Dendritic cell treated with granulocyte-macrophage colony-stimulating factor and Interleukin-4, amounts not matched to agents 40 ng/mL and 50 ng/mL, for 4 days (primary cell): Measurements from ENCODE around the gene PSMB4.
"Not testable (repeated sequence)": the region's sequence is repeated elsewhere in the genome, so short reads cannot be mapped to it uniquely, and the experiment has no call there.

Experiments used
- H3K27ac Mint-ChIP-seq: one replicate; pipeline ENCODE4 v1.8.0; 2022; ENCODE audit warnings: mild to moderate bottlenecking, mixed read lengths
- H3K27me3 Mint-ChIP-seq: one replicate; pipeline ENCODE4 v1.8.0; 2022; ENCODE audit warnings: mild to moderate bottlenecking, mixed read lengths
- H3K36me3 Mint-ChIP-seq: one replicate; pipeline ENCODE4 v1.8.0; 2022; ENCODE audit warnings: low read depth, mixed read lengths
- H3K4me1 Mint-ChIP-seq: one replicate; pipeline ENCODE4 v1.8.0; 2022; ENCODE audit warnings: low read depth, mixed read lengths
- H3K4me3 Mint-ChIP-seq: one replicate; pipeline ENCODE4 v1.8.0; 2022; ENCODE audit warnings: mild to moderate bottlenecking, moderate library complexity, mixed read lengths
- H3K9me3 Mint-ChIP-seq: one replicate; pipeline ENCODE4 v1.8.0; 2022; ENCODE audit warnings: mixed read lengths
- intact Hi-C: fragments of 100-400 bp; cut with micrococcal nuclease; formaldehyde crosslinking; loops from one replicate; pipeline ENCODE4 v1.15.0; 2022

Gene PSMB4

DNA sequence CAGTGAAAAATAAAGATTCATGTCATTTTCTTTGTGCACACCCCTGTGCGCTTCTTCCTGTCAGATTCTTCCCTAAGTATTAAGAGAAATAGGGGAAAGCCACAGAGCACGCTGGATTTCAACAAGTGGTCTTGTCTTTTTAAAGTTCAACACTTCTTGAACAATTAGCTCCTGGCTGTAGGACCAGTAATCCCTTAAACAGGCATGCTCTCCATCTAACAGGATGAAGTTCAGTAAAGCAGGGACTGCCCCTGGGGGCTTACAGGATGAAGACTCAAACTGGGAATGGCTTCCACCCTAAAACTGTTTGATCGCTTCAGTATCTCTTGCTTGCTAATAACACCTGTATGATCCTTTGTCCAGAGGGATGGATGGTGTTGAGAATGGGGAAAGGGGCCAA lies 4.2 kb downstream of the PSMB4 start:
- peaks cover 90% of the 10 kb centered on the region for H3K36me3 Mint-ChIP-seq
- no peaks in the 10 kb centered on the region for H3K9me3 Mint-ChIP-seq
- intact Hi-C loops: no loop called here
- H3K4me1 Mint-ChIP-seq: peaks cover 18% of the 10 kb centered on the region
- no peak overlapping the region for H3K27ac Mint-ChIP-seq
- H3K4me3 Mint-ChIP-seq: no peak overlapping the region
- H3K27me3 Mint-ChIP-seq: no peaks in the 10 kb centered on the region

DNA sequence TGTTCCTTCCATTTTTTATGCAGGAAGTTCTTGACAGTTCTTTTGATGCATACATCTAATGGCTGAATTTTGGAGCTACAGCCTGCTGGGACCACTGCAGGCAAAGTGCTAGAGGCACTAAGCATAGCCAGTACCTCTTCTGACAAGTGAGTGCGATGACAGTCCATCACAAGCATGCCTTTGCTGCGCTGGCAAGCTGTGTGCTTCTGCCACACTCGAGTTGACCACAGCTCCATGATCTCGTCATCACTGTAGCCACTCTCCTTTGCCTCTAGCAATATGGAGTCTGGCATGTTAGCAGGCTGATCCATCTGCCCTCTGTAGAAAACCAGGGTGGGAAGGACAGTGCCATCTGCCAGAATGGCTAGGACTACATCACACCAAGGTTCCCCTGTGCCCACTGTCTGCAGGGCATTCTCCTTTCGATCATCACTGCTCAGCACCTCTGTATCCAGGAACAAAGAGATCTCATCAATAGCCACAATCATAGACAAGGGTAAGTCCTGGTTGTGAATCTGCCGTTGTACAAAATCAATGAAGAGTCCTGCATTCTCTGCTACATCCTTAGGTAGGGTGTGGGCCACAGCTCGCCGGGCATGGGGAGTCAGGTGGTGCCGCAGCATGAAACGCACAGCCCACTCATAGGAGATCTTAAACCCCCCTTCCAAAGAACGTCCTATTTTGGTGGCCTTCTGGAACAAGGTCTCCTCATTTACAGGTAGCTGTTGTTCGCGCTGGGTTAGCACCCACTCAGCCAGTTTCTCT lies 6.0 kb downstream of the PSMB4 start:
- H3K4me3 Mint-ChIP-seq: no peak overlapping the region
- no peak overlapping the region for H3K27ac Mint-ChIP-seq
- peaks cover 8% of the 10 kb centered on the region for H3K4me1 Mint-ChIP-seq
- H3K27me3 Mint-ChIP-seq: no peaks in the 10 kb centered on the region
- H3K36me3 Mint-ChIP-seq: peaks cover 97% of the 10 kb centered on the region
- intact Hi-C loops: no loop called here
- H3K9me3 Mint-ChIP-seq: no peaks in the 10 kb centered on the region

DNA sequence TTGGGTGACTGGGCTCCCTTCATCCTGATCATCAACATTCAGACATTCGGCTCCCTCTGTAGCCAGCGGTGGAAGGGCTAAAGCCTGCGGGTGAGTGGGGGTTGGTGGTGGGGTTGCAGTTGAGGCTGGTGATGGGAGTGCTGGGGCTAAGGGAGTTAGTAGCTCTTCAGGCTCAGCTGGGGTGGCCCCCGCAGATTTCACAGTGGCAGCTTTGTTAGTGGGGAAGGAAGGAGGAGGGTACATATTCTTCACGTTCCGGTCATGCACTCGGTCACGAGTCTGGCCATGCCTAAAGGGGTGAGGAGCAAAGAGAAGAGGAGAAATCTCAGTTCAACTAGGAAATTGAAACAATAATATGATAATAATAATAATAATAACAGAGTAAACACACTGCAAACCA lies 6.8 kb downstream of the PSMB4 start:
- Mint-ChIP-seq H3K27me3 (no peaks in the 10 kb centered on the region), H3K36me3 (peaks cover 97% of the 10 kb centered on the region), H3K4me1 (peaks cover under 1% of the 10 kb centered on the region), H3K27ac (no peak overlapping the region), H3K9me3 (no peaks in the 10 kb centered on the region), H3K4me3 (no peak overlapping the region)
- intact Hi-C loops: no loop called here

DNA sequence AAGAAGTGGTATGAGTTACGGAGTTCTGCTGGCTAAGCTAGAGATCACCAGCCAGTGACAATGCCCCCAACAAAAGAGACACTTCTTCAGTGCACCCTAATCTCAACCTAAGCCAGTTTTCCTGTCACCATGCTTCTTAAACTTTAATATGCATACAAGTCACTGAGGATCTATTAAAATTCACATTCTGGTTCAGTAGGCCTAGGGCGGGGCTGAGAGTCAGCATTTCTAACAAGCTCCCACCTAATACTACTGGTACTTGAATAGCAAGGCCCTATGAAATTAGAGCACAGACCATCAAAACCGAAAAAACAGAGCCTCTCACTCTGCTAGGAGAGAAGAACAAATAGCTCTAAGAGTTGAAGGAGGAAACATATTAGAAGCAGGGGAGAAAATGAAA lies 7.9 kb downstream of the PSMB4 start:
- H3K4me1 Mint-ChIP-seq: no peaks in the 10 kb centered on the region

DNA sequence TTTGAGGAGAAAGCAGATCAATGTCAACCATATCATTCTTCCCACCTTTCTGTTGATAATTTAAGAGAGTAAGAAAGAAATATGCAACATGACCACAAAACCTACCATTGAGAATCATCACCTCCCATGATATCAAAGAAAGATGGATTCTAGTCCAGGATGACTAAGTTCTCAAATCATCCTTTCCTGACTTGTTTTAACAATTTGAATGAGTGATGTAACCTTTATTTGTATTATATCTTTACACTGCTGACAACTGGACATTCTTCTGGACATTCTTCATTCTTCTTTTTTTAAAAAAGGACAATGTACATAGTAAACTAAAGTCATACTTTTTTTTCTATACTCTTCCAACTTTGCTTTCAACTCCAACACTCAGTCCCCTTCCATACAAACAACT lies 9.5 kb downstream of the PSMB4 start:
- Mint-ChIP-seq H3K4me1 (no peaks in the 10 kb centered on the region), H3K4me3 (no peak overlapping the region), H3K36me3 (peaks cover 97% of the 10 kb centered on the region), H3K27me3 (no peaks in the 10 kb centered on the region), H3K9me3 (no peaks in the 10 kb centered on the region), H3K27ac (no peak overlapping the region)
- intact Hi-C loops: no loop called here

More for the DNA sequence above, 7.9 kb downstream of the PSMB4 start:
- H3K27me3 Mint-ChIP-seq: no peaks in the 10 kb centered on the region
- no peak overlapping the region for H3K27ac Mint-ChIP-seq
- H3K36me3 Mint-ChIP-seq: peaks cover 97% of the 10 kb centered on the region
- intact Hi-C loops: no loop called here
- no peak overlapping the region for H3K4me3 Mint-ChIP-seq
- no peaks in the 10 kb centered on the region for H3K9me3 Mint-ChIP-seq

DNA sequence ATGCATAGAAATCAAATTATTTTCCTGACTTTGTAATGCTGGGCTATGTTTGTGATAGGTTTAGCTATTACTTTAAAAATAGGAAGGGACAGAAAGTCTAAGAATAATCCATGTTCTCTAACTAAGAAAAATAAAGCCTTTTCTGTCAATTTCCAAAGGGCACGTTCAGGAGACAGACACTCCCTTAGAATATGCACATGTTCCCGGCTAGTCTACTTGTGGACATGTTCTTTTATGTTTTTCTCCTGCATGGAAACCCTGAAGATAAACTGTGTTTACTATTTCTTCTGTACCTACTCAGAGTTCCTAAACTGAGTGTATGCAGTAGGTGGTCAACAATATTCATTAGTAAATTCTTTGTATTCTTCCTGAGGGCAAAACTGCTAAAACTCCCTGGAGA lies 12.5 kb downstream of the PSMB4 start:
- Mint-ChIP-seq H3K4me1 (no peaks in the 10 kb centered on the region), H3K36me3 (peaks cover 97% of the 10 kb centered on the region), H3K4me3 (no peak overlapping the region), H3K27me3 (no peaks in the 10 kb centered on the region), H3K9me3 (no peaks in the 10 kb centered on the region), H3K27ac (no peak overlapping the region)
- intact Hi-C loops: no loop called here

DNA sequence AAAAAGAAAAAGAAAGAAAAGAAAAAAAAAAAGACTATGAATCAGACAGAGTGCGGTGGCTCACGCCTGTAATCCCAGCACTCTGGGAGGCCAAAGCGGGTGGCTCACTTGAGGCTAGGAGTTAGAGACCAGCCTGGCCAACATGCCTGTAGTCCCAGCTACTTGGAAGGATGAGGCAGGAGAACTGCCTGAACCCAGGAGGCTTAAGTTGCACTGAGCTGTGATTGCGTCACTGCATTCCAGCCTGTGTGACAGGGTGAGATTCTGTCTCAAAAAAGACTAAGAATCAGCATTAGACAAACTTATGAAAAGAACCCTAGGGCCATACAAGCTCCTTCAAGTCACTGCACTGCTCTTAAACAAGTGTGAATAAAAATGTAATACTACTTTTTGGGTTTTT lies 16.9 kb downstream of the PSMB4 start:
- Mint-ChIP-seq H3K4me3 (no peak overlapping the region), H3K27me3 (no peaks in the 10 kb centered on the region), H3K9me3 (no peaks in the 10 kb centered on the region), H3K27ac (no peak overlapping the region), H3K4me1 (no peaks in the 10 kb centered on the region), H3K36me3 (peaks cover 92% of the 10 kb centered on the region)
- intact Hi-C loops: no loop called here

DNA sequence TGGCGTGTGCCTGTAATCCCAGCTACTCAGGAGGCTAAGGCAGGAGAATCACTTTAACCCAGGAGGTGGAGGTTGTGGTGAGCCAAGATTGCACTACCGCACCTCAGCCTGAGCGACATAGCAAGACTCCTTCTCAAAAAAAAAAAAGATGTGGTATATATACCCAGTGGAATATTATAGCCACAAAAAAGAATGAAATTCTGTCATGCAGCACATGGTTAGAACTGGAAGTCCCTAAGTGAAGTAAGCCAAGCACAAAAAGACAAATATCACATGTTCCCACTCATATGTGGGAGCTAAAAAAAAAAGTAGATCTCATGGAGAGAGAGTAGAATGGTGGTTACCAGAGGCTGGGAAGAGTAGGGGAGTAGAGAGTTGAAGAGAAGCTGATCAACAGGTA lies 18.7 kb downstream of the PSMB4 start:
- no peaks in the 10 kb centered on the region for H3K4me1 Mint-ChIP-seq
- peaks cover 93% of the 10 kb centered on the region for H3K36me3 Mint-ChIP-seq
- no peak overlapping the region for H3K4me3 Mint-ChIP-seq
- no peaks in the 10 kb centered on the region for H3K9me3 Mint-ChIP-seq
- H3K27me3 Mint-ChIP-seq: no peaks in the 10 kb centered on the region
- no peak overlapping the region for H3K27ac Mint-ChIP-seq
- intact Hi-C loops: no loop called here

DNA sequence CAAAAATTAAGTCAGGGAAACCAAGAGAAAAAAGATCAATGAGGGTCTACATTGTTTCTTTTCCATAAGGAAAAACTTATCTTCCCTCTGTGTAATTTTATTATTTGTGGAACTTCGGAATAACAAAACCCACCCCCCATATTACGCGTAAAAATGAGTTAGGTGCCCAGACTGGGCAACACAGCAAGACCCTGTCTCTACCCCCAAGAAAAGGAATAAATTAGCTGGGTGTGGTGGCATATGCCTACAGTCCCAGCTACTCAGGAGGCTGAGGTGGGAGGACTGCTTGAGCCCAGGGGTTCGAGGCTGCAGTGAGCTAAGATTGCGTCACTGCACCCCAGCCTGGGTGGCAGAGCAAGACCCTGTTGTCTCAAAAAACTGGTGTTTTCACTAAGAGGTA lies 20.4 kb downstream of the PSMB4 start:
- no peak overlapping the region for H3K27ac Mint-ChIP-seq
- no peaks in the 10 kb centered on the region for H3K4me1 Mint-ChIP-seq
- H3K36me3 Mint-ChIP-seq: peaks cover 96% of the 10 kb centered on the region
- H3K4me3 Mint-ChIP-seq: no peak overlapping the region
- intact Hi-C loops: no loop called here
- no peaks in the 10 kb centered on the region for H3K9me3 Mint-ChIP-seq
- H3K27me3 Mint-ChIP-seq: no peaks in the 10 kb centered on the region

DNA sequence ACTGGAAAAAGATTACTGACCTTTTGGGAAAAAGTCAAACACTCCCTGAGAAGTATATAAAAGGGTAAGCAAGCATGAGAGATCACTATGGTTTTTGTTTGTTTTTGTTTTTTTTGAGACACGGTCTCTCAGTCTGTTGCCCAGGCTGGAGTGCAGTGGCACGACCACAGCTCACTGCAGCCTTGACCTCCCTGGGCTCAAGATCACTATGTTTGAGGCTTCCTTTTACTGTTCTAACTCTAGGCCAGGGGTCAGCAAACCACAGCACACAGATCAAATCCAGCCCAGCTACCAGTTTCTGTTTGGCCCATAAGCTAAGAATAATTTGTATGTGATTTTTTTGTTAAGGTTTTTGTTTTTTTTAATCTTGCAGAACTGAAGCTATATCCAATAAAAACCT lies 25.7 kb downstream of the PSMB4 start:
- H3K4me3 Mint-ChIP-seq: no peak overlapping the region
- no peaks in the 10 kb centered on the region for H3K4me1 Mint-ChIP-seq
- H3K27ac Mint-ChIP-seq: no peak overlapping the region
- H3K27me3 Mint-ChIP-seq: no peaks in the 10 kb centered on the region
- intact Hi-C loops: no loop called here
- H3K36me3 Mint-ChIP-seq: peaks cover 96% of the 10 kb centered on the region
- no peaks in the 10 kb centered on the region for H3K9me3 Mint-ChIP-seq

DNA sequence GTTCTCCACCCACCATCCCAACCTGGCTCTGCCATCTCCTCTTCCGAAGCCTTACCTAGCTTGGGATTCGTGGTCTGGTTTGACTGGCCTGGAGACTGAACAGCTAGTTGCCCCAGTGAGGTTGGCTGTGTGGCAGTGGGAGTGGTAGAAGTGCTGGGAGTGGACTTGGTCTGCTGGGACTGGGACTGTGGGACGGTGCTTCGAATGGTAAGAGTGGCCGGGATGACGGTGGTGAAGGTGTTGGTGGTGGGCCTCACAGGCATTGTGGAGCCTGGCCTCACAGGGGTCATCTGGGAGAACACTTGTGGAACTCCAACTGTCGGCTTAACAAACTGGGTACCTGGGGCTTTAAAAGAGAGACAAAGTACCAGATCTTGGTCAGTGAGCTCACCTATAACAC lies 28.7 kb downstream of the PSMB4 start:
- Mint-ChIP-seq H3K27ac (no peak overlapping the region), H3K9me3 (no peaks in the 10 kb centered on the region), H3K36me3 (peaks cover 85% of the 10 kb centered on the region), H3K4me3 (no peak overlapping the region), H3K27me3 (no peaks in the 10 kb centered on the region), H3K4me1 (no peaks in the 10 kb centered on the region)
- intact Hi-C loops: no loop called here

DNA sequence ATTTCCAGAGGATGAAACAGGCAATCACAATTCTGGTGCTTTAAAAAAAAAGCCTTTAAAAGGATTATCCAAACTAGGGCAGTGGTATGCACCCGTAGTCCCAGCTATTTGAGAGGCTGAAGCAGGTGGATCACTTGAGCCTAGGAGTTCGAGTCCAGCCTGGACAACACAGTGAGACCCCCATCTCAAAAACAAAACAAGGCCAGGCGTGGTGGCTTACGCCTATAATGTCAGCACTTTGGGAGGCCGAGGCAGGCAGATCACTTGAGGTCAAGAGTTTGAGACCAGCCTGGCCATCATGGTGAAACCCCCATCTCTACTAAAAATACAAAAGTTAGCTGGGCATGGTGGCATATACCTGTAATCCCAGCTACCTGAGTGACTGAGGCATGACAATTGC lies 34.5 kb downstream of the PSMB4 start:
- H3K36me3 Mint-ChIP-seq: peaks cover 73% of the 10 kb centered on the region
- H3K4me1 Mint-ChIP-seq, intact Hi-C loops, H3K9me3 Mint-ChIP-seq, H3K27me3 Mint-ChIP-seq, H3K4me3 Mint-ChIP-seq, H3K27ac Mint-ChIP-seq: not testable (repeated sequence)

DNA sequence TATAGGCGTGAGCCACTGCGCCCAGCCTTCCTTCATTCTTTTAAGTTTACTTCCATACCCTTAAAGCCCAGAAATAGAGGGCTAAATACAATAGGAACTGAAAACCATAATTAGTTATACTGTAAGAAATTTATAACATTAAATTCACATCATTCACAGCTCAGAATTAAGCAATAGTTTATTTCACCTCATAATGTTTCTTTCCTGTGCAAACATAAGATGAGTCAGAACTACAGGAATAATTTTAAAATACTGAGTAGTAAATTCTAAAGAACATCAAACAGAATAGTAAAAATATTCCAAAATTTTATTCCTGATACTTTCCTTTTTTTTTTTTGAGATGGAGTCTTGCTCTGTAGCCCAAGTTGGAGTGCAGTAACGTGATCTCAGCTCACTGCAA lies 35.8 kb downstream of the PSMB4 start:
- intact Hi-C loops: no loop called here
- peaks cover 5% of the 10 kb centered on the region for H3K4me1 Mint-ChIP-seq
- H3K27ac Mint-ChIP-seq: no peak overlapping the region
- H3K4me3 Mint-ChIP-seq: no peak overlapping the region
- H3K36me3 Mint-ChIP-seq: peaks cover 68% of the 10 kb centered on the region
- H3K9me3 Mint-ChIP-seq: no peaks in the 10 kb centered on the region
- H3K27me3 Mint-ChIP-seq: no peaks in the 10 kb centered on the region

DNA sequence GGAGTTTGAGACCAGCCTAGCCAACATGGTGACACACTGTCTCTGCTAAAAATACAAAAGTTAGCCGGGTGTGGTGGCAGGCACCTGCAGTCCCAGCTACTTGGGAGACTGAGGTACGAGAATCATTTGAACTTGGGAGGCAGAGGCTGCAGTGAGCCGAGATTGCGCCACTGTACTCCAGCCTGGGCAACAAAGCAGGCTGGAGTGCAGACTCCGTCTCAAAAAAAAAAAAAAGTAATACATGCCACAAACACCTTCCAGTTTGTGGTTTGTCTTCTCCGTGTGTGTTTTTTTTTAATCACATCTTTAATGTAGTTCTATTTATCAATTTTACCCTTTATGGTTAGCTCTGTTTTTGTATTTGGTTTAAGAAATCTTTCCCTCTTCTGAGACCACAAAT lies 37.6 kb downstream of the PSMB4 start:
- Mint-ChIP-seq H3K27ac (no peak overlapping the region), H3K36me3 (peaks cover 72% of the 10 kb centered on the region), H3K27me3 (no peaks in the 10 kb centered on the region), H3K4me3 (no peak overlapping the region), H3K4me1 (peaks cover 17% of the 10 kb centered on the region), H3K9me3 (no peaks in the 10 kb centered on the region)
- intact Hi-C loops: no loop called here

DNA sequence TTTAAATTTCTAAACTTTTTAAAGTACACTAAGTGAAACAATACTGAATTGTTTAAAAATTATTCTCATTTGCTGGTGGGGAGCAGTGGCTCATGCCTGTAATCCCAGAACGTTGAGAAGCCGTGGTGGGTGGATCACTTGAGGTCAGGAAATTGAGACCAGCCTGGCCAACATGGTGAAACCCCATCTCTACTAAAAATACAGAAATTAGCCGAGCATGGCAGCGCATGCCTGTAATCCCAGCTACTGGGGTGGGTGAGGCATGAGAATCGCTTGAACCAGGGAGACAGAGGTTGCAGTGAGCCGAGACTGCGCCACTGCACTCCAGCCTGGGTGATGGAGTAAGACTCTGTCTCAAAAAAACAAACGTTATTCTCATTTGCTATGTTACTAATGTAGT lies 38.0 kb downstream of the PSMB4 start:
- H3K4me3 Mint-ChIP-seq, H3K27ac Mint-ChIP-seq, intact Hi-C loops, H3K27me3 Mint-ChIP-seq, H3K9me3 Mint-ChIP-seq: not testable (repeated sequence)
- Mint-ChIP-seq H3K36me3 (peaks cover 73% of the 10 kb centered on the region), H3K4me1 (peaks cover 17% of the 10 kb centered on the region)
